GM12874 (cell line): ENCODE results near the gene CPEB3.

ENCODE experiments used
- TF ChIP-seq, protein P1 (sequence below): IDR thresholded peaks from 2 replicates; pipeline ENCODE4 v1.5.1; 2011; ENCODE audit warnings: low read depth, mild to moderate bottlenecking, control low read depth, low read length, moderate library complexity; ENCODE audit not compliant: insufficient read depth

CPEB3 gene

DNA sequence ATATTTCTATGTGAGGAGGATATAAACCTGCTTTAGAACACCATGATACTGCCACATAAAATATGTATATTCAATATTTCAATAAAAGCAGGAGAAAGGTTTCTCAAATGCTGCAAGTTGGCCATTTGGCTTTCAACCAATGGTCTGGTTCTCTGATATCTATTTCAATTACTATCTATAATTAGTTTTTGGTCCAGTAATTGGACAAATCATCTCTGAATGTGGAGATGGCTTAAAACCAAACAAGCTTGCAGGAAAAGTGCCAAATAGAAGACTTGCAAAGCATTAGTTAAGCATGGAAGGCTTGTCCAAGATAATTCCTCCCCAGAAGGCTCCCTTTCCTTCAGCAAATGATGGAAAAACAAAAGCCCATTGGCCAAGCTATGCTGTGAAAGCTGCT is 140.1 kb downstream of the CPEB3 start:
- TF ChIP-seq, protein P1, sequence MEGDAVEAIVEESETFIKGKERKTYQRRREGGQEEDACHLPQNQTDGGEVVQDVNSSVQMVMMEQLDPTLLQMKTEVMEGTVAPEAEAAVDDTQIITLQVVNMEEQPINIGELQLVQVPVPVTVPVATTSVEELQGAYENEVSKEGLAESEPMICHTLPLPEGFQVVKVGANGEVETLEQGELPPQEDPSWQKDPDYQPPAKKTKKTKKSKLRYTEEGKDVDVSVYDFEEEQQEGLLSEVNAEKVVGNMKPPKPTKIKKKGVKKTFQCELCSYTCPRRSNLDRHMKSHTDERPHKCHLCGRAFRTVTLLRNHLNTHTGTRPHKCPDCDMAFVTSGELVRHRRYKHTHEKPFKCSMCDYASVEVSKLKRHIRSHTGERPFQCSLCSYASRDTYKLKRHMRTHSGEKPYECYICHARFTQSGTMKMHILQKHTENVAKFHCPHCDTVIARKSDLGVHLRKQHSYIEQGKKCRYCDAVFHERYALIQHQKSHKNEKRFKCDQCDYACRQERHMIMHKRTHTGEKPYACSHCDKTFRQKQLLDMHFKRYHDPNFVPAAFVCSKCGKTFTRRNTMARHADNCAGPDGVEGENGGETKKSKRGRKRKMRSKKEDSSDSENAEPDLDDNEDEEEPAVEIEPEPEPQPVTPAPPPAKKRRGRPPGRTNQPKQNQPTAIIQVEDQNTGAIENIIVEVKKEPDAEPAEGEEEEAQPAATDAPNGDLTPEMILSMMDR: no peak

DNA sequence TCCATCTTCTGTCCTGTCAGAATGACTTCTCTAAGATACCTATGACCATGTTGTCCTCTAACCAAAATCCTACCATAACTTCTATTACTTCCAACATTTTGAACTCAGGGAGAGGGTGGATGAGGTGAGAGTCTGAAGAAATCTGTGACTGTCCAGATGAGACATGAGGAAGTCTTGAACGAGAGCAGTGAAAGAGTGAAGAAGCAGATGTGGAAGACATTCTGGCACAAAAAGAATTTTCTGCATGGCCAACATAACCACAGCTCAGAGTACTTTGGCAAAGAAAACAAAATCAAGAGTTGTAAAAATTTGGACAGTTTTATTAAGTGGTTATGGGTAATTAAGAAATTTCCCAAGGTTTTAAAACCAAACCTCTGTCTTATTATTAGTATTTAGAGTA is 141.6 kb downstream of the CPEB3 start:
- TF ChIP-seq, protein P1: no peak

DNA sequence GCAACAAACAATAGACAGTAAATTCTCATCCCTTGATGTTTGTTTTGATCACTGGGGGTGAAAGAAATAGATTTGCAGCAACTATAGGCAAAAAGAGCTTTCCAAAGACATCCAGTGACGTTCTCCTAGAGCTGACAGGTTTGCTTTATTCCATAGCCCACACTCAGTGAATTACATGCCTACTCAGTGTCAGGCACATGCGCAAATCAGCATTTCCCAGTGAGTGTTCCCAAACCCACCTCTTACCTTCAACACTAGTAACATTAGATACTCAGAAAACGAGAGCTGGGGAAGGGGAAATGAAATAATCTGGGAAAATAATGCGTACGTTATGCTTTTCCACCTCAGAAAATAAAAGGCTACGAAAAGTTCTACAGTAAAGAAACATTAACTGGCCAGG is 144.1 kb downstream of the CPEB3 start:
- TF ChIP-seq, protein P1: no peak

DNA sequence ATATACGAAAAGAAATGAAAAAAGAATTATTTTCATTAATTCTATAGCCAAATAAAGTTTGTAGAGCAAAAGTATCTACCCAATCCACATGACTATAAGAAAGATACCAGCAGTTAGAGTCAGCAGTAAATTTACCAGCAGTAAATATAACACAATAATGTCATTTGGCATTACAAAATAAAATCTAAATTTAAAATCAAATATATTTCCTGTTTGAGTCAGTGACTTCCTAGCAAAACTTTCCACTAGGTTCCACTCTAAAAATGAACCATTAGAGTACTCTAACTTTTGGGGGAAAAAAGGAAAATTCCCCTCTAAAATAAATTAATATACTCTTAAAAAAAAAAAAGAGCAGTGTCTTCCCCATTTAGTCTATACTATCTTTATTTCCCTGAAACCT is 144.8 kb downstream of the CPEB3 start:
- TF ChIP-seq, protein P1: no peak

DNA sequence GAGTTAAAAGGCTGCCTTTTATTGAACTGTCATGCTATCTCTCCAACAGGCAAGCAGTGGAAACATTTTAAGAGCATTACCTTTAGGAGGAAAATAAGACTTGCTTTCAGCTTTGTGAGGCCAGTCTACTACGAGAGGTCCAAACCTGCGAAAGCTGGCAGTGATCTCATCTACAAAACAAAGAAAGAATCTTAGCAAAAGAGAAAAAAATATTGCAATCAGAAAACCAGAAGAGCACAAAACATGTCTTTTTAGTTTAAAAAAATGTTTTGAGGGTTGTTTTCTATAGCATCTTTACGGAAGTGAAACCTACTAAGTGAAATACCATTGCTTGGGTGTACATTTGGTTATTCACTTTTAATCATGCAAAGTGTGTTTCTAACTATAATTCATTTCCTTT is 147.9 kb downstream of the CPEB3 start:
- TF ChIP-seq, protein P1: no peak

DNA sequence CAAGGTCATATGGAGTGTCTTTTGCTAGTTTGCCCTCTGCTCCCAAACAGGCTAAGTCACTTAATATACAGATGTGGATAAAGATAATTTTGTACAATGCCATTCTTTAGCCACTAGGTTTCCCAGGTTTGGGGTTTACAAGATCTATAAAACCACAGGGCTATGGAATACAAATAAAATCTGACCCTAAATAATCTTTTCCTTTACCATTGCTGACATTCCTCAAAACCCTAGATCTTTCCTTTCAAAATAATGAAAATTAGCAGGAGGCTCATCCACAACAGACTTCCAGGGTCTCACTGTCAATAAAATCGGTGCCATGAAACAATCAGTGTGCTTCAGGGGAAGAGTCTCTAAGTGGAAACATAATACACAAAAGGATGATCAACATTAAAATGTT is 148.4 kb downstream of the CPEB3 start:
- TF ChIP-seq, protein P1: no peak

DNA sequence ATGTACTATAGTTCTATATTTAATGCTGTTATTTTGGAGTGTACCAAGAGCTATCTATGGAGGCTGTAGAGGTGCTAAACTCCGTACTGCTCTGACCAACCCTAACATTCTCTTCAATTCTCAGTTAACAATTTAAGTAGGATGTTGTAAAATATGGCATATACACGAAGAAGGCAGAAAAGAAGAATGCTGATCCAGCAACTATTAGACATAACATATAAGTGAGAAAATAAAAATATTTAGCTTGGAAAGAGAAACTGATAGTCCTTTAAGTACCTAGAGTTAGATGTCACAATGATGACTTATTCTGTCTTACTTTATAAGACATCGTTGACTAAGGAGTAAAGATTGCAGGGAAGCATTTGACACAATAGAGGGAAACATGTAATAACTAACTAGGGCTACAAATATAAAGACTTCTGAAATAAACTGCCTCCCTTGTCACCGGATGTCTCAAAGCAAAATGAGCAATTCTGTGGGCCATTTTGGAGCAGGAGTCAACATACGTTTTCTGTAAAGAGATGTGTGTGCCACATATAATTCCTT is 159.5 kb downstream of the CPEB3 start:
- TF ChIP-seq, protein P1: no peak

DNA sequence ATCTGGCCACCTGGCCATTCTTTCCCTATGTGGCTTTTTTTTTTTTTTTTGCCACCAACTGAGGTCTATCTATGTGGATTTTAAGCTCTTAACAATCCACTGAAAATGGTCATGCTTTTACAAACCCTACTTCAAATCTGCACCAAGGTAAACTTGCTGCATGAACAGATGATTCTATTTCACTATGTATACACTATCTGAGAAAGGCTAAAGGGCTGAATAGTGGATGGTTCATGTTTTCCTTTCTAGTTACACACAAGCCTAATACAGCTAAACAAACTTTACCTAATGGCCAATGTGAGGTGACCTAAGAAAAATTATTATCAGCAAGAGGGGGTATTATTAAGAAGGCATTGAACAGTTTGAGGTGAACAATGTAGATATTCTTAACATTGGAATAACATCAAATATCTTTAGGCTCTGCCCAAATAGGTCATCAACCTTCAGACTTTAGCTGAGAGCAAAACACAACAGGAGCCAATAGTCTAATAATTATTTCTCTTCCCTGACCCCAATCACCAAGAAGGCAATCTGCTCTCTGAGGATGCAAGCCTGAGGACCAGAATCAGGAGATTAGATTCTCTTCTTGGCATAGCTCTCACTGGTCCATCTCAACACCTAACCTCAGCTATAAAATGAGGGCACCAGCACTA is 160.1 kb downstream of the CPEB3 start:
- TF ChIP-seq, protein P1: no peak
